GM18502 (cell line): Measurements from ENCODE around the gene RNF26.
"Not testable (repeated sequence)": the region's sequence is repeated elsewhere in the genome, so short reads cannot be mapped to it uniquely, and the experiment has no call there.

Source experiments
- ATAC-seq: cut with Tn5 transposase; IDR thresholded peaks from one replicate; pipeline ENCODE4 v1.9.1; 2021; ENCODE audit warnings: mild to moderate bottlenecking; ENCODE audit not compliant: unreplicated experiment, poor library complexity

Gene RNF26

DNA sequence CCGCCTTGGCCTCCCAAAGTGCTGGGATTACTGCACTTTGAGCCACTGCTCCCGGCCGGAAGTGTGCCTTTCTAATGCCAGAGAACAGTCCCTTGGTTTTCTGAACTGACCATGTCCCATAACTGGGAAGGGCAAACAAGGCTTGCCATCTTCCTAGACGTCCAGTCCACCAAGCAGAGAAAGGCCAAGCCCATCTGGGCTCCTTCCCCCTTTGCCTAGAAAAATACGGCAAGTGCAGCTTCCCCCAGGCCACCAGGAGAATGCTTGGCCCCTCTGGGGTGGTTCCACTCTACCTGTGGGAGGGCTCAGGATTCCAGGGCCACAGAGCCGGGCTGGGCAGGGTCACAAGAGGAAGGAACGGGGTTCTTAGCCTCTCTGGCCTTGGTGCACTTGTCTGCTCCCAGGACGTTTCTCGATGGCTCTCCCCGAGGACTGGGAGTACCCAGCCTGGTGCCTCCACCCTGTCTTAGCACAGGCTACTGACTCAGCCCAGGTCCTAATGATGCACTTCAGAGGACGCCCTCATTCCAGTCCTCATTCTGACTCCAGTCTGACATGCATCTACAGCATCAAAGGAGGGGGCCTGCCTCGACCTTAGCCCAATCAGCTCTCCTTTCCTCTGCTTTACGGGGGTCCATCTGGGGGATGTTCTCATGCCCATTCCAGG is 46.0 kb downstream of the RNF26 start:
- ATAC-seq = no peak

DNA sequence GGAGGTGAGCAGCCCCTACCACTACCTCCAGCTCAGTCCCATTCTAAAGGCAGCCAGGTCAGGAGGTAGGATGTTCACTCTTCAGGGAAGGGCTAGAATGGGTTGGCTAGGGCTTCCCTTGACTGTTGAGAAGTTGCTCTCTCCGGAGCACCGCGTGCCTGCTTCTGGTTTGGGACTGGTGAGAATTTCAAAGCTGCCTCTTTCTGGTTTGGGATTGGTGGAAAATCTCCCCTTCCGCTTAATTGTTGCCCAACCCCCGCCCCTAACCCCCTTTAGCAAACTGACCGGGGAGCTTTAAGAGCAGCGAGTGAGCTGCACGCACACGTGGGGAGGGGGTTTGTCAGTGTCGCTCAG is 46.5 kb downstream of the RNF26 start:
- ATAC-seq = no peak

- peak; percentile 99 for ATAC-seq
Measured at GRCh38 chr11:119381181-119381988, 47.1 kb downstream of the RNF26 start, which contains the start of gene USP2. Gene USP2 (minus strand): TSS chr11:119381690. CDS start chr11:119373480, 8,210 bp downstream.

- no peak for ATAC-seq
Measured at GRCh38 chr11:119382101-119382500, 47.8 kb downstream of the RNF26 start.

DNA sequence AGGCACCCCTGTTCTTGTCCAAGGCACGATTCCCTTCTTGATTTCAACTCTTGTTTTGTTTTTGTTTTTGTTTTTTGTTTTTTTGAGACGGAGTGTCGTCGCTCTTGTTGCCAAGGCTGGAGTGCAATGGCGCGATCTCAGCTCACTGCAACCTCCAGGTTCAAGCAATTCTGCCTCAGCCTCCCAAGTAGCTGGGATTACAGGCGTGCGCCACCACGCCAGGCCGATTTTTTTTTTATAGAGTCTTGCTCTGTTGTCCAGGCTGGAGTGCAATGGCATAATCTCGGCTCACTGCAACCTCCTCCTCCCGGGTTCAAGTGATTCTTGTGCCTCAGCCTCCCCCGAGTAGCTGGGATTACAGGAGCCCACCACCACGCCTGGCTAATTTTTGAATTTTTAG is 48.2 kb downstream of the RNF26 start:
- ATAC-seq = not testable (repeated sequence)

DNA sequence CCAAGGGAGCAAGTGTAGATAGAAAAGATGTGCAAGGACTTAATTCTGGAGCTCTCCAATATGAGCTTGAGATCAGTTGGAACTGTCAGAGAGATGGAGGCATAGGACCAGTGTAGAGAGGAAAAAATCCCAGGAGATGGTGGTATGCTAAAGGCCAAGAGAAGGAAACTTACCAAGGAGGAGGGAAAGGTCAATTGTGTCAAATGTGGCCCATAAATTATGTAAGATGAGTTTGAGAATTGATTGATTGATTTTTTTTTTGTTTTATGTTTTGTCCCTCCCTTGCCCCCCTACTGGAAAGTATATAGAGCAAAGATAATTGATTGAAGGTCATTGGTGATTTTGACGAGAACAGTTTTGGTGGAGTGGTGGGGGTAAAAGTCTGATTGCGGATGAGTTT is 50.0 kb downstream of the RNF26 start:
- no peak for ATAC-seq
